IMR-90 (cell line): Measurements from ENCODE around the gene VPS13A.

Experiments used
- BHLHE40 ChIP-seq: fragments of 150-350 bp; IDR thresholded peaks from 2 replicates; pipeline ENCODE4 v1.6.1; 2016; ENCODE audit warnings: mild to moderate bottlenecking, low read depth, low read length
- CEBPB ChIP-seq: IDR thresholded peaks from 2 replicates; pipeline ENCODE4 v1.6.1; 2012; ENCODE audit warnings: low read depth, low read length, improper control_type of control experiment
- CHD1 ChIP-seq: IDR thresholded peaks from 2 replicates; pipeline ENCODE4 v1.6.1; 2012; ENCODE audit warnings: low read depth, low read length, improper control_type of control experiment
- MAFK ChIP-seq: IDR thresholded peaks from 2 replicates; pipeline ENCODE4 v1.6.1; 2012; ENCODE audit warnings: low read depth, low read length, improper control_type of control experiment
- MXI1 ChIP-seq: IDR thresholded peaks from 2 replicates; pipeline ENCODE4 v1.6.1; 2012; ENCODE audit warnings: low read depth, mild to moderate bottlenecking, low read length, moderate library complexity, borderline replicate concordance
- POLR2A ChIP-seq: IDR thresholded peaks from 2 replicates; pipeline ENCODE4 v1.6.1; 2012; ENCODE audit warnings: mild to moderate bottlenecking, low read depth, low read length
- RFX5 ChIP-seq: IDR thresholded peaks from 2 replicates; pipeline ENCODE4 v1.8.0; 2012; ENCODE audit warnings: low read depth, mild to moderate bottlenecking, low read length, moderate library complexity
- USF2 ChIP-seq: fragments of 150-350 bp; IDR thresholded peaks from 2 replicates; pipeline ENCODE4 v1.6.1; 2017; ENCODE audit warnings: mild to moderate bottlenecking, antibody characterized with exemption, low read length, low read depth
- TF ChIP-seq, protein P1 (sequence below): conservative IDR thresholded peaks from 2 replicates; pipeline ENCODE4 v1.5.1; 2012; ENCODE audit warnings: mild to moderate bottlenecking, low read depth, low read length, improper control_type of control experiment

DNA sequence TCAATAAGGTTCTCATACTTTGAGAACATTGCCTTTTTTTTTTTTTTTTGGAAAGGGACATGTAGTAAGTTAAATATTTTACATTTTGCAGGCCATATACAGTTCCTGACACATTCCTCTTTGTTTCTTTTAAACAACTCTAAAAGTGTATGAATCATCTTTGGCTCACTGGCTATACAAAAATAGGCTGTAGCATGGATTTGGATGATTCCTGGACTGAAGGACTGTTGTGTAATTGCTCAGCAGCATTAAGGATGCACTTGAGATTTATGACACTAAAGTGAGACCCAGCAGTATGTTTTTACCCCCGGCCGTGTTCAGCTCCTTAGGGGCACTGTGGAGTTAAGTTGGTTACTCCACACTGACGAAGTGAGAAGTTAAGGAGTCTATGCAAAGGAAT, 41.3 kb downstream of the VPS13A start:
- TF ChIP-seq, protein P1, sequence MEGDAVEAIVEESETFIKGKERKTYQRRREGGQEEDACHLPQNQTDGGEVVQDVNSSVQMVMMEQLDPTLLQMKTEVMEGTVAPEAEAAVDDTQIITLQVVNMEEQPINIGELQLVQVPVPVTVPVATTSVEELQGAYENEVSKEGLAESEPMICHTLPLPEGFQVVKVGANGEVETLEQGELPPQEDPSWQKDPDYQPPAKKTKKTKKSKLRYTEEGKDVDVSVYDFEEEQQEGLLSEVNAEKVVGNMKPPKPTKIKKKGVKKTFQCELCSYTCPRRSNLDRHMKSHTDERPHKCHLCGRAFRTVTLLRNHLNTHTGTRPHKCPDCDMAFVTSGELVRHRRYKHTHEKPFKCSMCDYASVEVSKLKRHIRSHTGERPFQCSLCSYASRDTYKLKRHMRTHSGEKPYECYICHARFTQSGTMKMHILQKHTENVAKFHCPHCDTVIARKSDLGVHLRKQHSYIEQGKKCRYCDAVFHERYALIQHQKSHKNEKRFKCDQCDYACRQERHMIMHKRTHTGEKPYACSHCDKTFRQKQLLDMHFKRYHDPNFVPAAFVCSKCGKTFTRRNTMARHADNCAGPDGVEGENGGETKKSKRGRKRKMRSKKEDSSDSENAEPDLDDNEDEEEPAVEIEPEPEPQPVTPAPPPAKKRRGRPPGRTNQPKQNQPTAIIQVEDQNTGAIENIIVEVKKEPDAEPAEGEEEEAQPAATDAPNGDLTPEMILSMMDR, result no peak
- TF ChIP-seq POLR2A (no peak), CHD1 (no peak), RFX5 (no peak), MAFK (no peak), CEBPB (peak; percentile 95), MXI1 (no peak), BHLHE40 (no peak), USF2 (no peak)
